Activated gamma-delta T cell treated with anti-CD3 and anti-CD28 coated beads, Interleukin-2, amount 50 U/mL, for 16 hours (primary cell): ENCODE data around the gene ZMIZ1.

Experiments
- DNase-seq: peaks from one replicate; pipeline ENCODE4 v3.0.0-alpha.2; 2020; ENCODE audit warnings: low read depth

ZMIZ1 gene

GRCh38 chr10:79066411-79067240 is 2.1 kb upstream of the ZMIZ1 start:
- no peak for DNase-seq

GRCh38 chr10:79067241-79068202 is 1.2 kb upstream of the ZMIZ1 start:
- DNase-seq: peak; percentile 68

- no peak for DNase-seq
These were observed 584 bp upstream of the ZMIZ1 start for GRCh38 chr10:79068203-79068561.

- DNase-seq: no peak
These were observed 737 bp downstream of the ZMIZ1 start for GRCh38 chr10:79069325-79070080.

GRCh38 chr10:79070081-79070605 is 1.4 kb downstream of the ZMIZ1 start:
- DNase-seq: no peak

- DNase-seq: no peak
These were observed 2.0 kb downstream of the ZMIZ1 start for GRCh38 chr10:79070606-79071395.

GRCh38 chr10:79071396-79071923 is 2.7 kb downstream of the ZMIZ1 start:
- DNase-seq: no peak

- DNase-seq: no peak
These were observed 3.3 kb downstream of the ZMIZ1 start for GRCh38 chr10:79072041-79072441.

- no peak for DNase-seq
These were observed 4.4 kb downstream of the ZMIZ1 start for GRCh38 chr10:79072994-79073645.

- DNase-seq: no peak
These were observed 5.1 kb downstream of the ZMIZ1 start for GRCh38 chr10:79073784-79074432.

- DNase-seq: no peak
These were observed 6.0 kb downstream of the ZMIZ1 start for GRCh38 chr10:79074732-79075131.

- DNase-seq: no peak
These were observed 6.7 kb downstream of the ZMIZ1 start for GRCh38 chr10:79075418-79075817.

- DNase-seq: no peak
These were observed 8.9 kb downstream of the ZMIZ1 start for GRCh38 chr10:79077488-79078173.

- DNase-seq: no peak
These were observed 9.7 kb downstream of the ZMIZ1 start for GRCh38 chr10:79078367-79079053.

- DNase-seq: no peak
These were observed 10.3 kb downstream of the ZMIZ1 start for GRCh38 chr10:79079054-79079397.

- DNase-seq: no peak
These were observed 11.0 kb downstream of the ZMIZ1 start for GRCh38 chr10:79079490-79080355.

- DNase-seq: no peak
These were observed 12.7 kb downstream of the ZMIZ1 start for GRCh38 chr10:79081353-79082034.
